Activated T-cell treated with anti-CD3 and anti-CD28 coated beads for 48 hours (primary cell): ENCODE results near the gene PLXNA2.

Source experiments
- DNase-seq: peaks from one replicate; pipeline ENCODE4 v3.0.0-alpha.2; 2020; ENCODE audit warnings: low read depth

The PLXNA2 gene

DNA sequence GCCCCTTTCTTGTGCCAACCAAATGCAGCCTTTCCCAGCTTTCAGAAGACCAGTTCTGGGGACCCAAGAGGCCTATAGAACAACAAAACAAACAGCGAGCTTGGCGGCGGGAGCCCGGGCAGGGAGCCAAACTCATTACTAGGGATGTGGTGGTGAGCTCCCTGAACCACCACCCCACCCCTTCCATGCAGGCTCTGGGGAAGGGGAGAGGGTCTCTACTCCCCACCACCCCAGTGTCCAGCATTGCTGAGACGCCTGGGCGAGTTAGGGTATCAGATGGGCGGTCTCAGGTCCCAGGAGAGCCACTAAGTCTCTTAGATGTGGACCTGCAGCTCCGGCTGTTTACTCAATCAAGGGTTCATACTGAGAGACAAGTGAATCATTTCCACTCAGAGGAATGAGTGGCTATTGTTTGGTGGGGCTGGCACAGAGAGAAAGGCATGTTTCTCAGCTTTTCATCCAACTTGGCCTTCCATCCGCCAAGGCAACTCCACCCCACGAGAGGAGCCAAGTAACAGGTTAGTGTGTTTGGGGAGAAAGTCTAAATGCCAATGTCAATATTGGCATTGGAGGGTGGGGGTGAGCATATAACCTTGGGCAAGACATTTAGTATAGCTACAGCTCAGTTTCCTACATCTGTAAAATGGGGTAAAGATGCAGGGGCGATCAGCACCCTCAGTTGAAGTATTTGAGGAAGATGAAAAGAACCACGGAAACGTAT, 40.9 kb downstream of the PLXNA2 start:
- DNase-seq: no peak

- no peak for DNase-seq
These were observed 41.7 kb downstream of the PLXNA2 start for GRCh38 chr1:208202333-208202995.

DNA sequence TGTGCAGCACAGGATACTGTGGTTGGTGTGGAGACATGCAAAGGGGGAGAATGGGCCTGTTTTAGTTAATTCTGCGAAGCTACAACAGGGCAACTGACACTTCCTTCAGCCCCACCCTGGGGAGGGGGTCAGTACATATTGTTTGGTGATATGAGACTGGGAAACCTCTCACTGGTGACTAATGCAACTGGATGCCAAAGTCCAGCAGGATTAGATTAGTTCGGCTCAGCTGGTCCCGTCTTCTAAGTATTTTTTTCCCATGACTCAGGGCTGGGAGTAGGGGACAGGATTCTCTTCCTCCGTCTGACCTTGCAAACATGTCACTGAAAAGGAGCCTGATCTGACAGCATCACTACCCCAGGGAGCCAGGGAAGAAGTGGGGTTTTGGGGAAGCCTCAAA, 43.0 kb downstream of the PLXNA2 start:
- no peak for DNase-seq

DNA sequence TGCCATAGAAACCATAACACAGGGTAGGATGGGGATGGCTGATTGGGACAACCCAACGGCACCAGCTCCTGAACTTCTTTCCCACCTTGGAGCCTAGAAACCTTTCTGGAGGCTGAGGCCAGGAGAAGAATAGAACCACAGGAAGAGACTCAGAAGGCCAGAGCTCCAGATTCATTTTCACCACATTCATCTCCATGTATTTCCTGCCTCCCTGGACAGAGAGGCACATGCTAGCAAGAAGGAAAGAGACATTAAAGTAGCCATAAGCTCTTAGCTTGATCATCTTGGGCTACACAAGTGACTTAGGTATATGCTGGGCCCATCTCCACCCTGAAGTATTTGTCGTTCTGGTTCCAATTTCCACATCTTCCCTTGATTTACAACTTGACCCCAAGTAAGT, 44.1 kb downstream of the PLXNA2 start:
- DNase-seq: no peak

GRCh38 chr1:208198236-208198635, 45.9 kb downstream of the PLXNA2 start:
- DNase-seq: no peak

- no peak for DNase-seq
These were observed 49.2 kb downstream of the PLXNA2 start for GRCh38 chr1:208194944-208195343.

GRCh38 chr1:208192995-208193394, 51.2 kb downstream of the PLXNA2 start:
- no peak for DNase-seq

DNA sequence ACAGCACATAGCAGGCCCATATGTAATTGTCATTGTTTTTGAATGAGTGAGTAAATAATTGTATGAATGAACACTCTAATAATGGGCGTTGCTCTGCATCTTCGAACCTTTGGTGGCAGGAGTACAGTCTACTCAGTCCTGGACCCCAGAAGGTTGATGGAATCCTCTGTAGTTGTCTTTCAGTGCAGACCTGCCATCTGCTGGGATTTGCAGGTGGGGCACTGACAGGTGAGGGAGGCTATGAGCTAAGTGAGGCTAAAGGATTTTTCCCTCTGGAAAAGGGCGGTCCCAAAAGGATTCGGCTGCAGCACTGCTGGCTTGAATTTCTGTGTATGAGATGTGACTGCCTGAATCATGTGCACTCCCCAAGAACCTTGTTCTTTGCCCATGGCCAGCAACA, 53.4 kb downstream of the PLXNA2 start:
- no peak for DNase-seq

GRCh38 chr1:208189716-208190115, 54.5 kb downstream of the PLXNA2 start:
- DNase-seq: no peak

DNA sequence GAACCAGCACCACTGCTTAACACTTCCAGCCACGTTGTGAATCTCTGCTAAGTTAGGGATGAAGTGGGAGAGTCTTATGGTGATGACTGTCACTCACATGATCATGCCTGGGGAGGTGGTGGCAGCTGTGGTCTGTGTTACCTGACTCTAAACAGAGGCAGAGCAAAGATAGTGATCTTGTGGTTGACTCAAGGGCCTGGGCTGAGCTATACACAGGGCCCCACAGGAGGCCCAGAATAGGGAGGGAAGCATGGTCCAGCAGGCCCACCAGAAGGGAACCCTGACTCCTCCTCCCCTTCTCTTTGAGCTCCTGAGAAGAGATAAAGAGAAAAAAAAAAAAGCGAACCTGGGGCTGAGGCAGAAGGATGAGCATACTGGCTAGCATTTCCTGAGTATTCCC, 55.0 kb downstream of the PLXNA2 start:
- DNase-seq: no peak

DNA sequence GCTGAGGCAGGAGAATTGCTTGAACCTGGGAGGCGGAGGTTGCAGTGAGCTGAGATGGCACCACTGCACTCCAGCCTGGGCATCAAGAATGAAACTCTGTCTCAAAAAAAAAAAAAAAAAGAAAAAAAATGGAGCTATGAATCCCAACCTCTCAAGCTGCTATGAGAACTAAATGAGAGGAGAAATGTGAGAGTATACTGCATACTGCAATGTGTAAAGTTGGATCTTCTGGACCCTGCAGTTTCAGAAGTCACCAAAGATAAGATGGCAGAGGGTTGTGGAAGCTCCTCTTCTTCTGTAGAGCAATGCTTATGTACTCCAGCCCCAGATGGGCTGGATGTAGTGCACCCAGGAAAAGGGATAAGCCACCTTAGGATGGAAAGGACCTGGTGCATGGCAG, 55.6 kb downstream of the PLXNA2 start:
- no peak for DNase-seq

- no peak for DNase-seq
These were observed 56.6 kb downstream of the PLXNA2 start for GRCh38 chr1:208187499-208188041.

DNA sequence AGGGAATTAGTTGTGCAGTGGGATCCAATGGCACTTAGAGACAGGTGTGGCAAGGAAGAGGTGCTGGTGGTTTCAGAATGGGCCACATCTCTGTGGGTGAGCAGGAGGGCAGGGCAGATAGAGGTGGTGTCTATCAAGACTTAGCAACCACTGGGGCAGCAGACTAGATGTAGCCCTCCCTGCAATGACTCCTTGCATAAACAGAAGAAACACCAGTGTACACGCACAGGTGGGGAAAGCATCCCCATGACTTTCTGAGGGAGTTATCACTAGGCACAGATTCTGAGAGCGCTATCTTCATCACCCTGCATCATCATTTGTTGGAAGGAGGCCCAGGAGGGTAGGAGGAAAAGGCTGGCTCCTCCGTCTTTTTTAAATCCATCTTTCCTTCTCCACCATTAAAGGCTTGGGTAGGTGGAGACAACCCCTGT, 58.4 kb downstream of the PLXNA2 start:
- DNase-seq: no peak

GRCh38 chr1:208184966-208185654, 59.1 kb downstream of the PLXNA2 start:
- DNase-seq: no peak

- no peak for DNase-seq
These were observed 59.9 kb downstream of the PLXNA2 start for GRCh38 chr1:208183977-208184911.

DNA sequence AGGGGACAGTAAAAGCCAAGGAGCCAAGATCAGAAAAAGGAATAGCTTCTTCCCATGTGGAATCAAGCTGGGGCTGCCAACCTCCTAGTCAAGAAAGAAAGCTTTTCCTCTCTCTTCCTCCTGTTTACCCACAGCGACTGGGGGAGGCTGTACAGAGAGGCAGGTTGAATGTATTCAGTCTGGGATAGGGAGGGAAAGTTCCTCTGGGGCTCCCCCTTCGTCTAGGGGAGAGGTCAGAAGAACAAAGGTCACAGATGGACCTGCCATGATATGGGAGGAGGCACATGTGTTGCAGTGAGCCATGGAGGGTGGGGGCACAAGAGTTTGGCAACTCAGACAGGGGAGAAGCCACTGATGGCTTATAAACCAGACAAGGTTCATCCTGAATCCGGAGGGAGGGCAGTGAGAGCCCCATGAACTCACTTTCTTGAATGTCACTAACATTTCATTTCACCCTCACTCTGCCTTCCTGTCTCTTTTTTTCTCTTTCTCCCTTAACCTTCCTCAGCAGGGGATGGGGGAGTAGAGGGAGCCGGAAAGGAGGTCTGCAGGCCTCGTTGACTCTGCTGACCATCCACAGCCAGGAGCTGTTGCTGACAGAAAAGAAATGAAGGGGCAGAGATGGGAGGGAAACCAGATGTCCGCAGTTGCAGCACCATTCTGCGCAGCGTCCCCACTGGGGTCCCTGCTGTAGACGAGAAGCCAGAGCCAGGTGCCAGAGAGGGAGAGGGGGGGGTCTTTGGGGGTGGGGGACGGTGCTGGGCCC, 61.1 kb downstream of the PLXNA2 start:
- DNase-seq: no peak

- no peak for DNase-seq
These were observed 62.8 kb downstream of the PLXNA2 start for GRCh38 chr1:208181364-208181763.

- DNase-seq: no peak
These were observed 63.8 kb downstream of the PLXNA2 start for GRCh38 chr1:208180421-208180820.

DNA sequence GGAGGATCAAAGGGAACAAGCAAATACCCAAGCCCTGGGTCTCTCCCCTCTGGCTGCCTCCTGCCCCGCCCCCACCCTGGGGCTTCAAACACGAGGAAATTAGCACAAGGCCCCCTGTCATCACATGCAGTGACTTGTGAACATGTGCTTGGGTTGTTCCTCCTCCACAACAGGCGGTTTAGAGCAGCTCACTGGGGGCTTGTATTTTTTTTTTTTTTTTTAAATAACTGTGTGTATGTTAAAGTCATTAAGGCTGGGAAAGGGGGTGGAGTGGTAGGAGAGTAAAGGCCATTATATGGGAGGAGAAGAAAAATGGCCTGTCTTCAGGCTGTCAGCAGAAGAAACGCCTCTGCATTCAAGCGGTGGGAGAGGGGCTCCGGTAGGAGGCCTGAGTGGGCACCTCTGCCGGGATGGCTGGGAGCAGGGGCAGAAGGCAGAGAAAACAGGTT, 64.2 kb downstream of the PLXNA2 start:
- DNase-seq: no peak

DNA sequence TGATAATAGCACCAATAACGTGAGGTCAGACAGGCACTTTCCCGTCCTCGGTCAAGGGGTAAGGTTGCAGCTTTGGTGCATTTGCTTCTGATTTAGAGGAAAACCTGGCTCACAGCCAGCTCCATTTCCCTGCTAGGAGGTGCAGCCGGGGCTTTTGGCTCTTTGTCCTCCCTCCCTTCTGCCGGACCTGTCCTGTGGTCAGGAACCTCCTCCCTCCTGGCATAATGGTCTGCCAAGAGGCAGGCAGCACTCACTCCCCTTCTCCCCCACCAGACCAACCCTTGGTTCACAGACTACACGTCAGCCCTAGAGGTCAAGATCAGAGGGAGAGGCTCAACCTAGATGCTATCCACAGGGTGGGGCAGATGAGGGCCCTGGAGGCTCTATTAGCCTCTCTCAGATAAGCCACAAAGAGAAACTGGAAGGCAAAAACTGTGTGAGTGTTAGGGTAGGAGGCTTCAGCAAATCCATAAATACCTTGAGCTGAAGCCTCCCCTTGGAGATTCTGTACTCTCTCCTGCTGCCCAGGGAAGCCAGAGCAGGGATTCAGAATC, 64.8 kb downstream of the PLXNA2 start:
- DNase-seq: no peak

DNA sequence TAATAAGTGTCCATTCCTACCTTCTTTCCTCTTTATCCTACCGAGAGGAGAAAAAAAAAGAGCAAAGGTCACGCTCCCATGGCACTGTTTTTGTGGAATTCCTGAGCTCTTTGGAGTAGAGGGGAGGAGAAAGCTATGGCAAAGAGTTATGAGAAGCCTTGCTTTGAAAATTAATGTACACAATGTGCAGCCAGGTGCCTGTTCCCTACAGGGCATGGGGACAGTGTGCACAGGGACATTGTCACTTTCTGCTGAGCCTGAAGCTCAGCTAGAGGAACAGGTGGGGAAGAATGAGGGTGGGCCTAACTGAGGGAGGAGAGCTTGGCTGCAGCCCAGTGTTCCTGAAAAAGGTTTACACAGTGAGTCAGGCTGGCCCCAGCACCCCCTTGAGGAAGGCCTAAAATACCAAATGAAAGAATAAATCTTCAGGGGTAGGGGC, 66.1 kb downstream of the PLXNA2 start:
- no peak for DNase-seq
